Measurements from ENCODE around the gene COL21A1.
"Not testable (repeated sequence)": the region's sequence is repeated elsewhere in the genome, so short reads cannot be mapped to it uniquely, and the experiment has no call there.

Gene COL21A1

GRCh38 chr6:56246881-56247653, at the start of gene COL21A1:
COL21A1 (minus strand) TSS chr6:56247580; CDS start chr6:56182618, 64,962 bp downstream.
- peak; percentile 5 for DNase-seq
- in situ Hi-C loops (cut with HindIII; ENCODE audit: low pct_ligation_motif_present, low pct_unique_long_range_greater_than_20kb, low sequenced_read_pairs) = no loop called here

DNA sequence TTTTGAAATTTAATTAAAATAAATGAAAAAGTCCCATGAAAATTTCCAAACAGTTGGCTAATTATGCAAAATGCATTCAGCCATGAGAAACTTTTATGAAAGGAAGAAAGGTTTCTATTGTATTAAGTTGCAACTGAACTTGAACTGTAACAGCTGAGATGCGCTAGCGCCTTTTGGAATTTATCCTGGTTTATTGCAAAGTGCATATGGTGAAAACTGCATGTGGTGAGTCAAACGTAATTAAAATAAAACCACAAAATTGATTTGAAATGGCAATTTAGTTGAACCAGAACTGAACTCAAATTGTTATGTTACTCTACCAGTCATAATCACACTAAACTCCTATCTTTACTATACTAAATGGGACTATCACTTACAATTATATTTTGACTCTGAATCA, 46.4 kb upstream of the COL21A1 start:
- in situ Hi-C loops (cut with HindIII; ENCODE audit: low pct_ligation_motif_present, low pct_unique_long_range_greater_than_20kb, low sequenced_read_pairs) = no loop called here
- no peak for DNase-seq

GRCh38 chr6:56292505-56293181, 45.3 kb upstream of the COL21A1 start:
- in situ Hi-C loops (cut with HindIII; ENCODE audit: low pct_ligation_motif_present, low pct_unique_long_range_greater_than_20kb, low sequenced_read_pairs) = no loop called here
- DNase-seq = peak; percentile 57

DNA sequence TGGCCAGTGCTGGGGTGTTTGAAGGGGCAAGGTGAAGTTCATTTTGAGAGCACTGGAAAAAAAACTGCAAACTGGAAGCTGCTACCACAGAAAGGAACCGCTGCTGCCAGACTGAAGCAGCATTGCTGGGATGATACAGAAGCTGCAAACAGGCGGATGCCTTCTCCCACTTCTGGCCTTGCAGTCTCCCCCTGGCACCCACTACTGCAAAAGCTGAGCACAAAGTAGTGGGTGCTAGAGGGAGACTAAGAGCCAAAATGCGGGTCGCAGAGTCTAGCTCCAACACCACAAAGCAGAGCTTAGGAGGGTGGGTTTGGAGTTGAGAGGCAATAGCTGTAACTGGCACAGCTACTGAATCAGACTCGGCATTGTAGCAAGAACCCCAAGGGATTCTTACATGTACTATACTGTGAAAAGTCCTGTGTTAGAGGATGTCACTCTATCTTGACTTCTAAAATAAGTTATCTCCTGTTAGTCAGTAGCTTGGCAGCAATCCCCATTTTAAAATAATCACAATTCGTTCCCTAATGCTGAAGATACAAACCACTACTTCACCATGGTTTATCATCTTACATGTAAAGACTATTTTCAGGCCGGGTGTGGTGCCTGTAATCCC, 44.0 kb upstream of the COL21A1 start:
- in situ Hi-C loops (cut with HindIII; ENCODE audit: low pct_ligation_motif_present, low pct_unique_long_range_greater_than_20kb, low sequenced_read_pairs) = no loop called here
- DNase-seq = no peak

GRCh38 chr6:56289721-56290120, 42.3 kb upstream of the COL21A1 start:
- in situ Hi-C loops (cut with HindIII; ENCODE audit: low pct_ligation_motif_present, low pct_unique_long_range_greater_than_20kb, low sequenced_read_pairs) = no loop called here
- DNase-seq = no peak

GRCh38 chr6:56288347-56288746, 41.0 kb upstream of the COL21A1 start:
- no peak for DNase-seq
- in situ Hi-C loops (cut with HindIII; ENCODE audit: low pct_ligation_motif_present, low pct_unique_long_range_greater_than_20kb, low sequenced_read_pairs) = no loop called here

GRCh38 chr6:56282391-56282790, 35.0 kb upstream of the COL21A1 start:
- DNase-seq = no peak
- in situ Hi-C loops (cut with HindIII; ENCODE audit: low pct_ligation_motif_present, low pct_unique_long_range_greater_than_20kb, low sequenced_read_pairs) = no loop called here

GRCh38 chr6:56280126-56280525, 32.7 kb upstream of the COL21A1 start:
- in situ Hi-C loops (cut with HindIII; ENCODE audit: low pct_ligation_motif_present, low pct_unique_long_range_greater_than_20kb, low sequenced_read_pairs) = no loop called here
- no peak for DNase-seq

DNA sequence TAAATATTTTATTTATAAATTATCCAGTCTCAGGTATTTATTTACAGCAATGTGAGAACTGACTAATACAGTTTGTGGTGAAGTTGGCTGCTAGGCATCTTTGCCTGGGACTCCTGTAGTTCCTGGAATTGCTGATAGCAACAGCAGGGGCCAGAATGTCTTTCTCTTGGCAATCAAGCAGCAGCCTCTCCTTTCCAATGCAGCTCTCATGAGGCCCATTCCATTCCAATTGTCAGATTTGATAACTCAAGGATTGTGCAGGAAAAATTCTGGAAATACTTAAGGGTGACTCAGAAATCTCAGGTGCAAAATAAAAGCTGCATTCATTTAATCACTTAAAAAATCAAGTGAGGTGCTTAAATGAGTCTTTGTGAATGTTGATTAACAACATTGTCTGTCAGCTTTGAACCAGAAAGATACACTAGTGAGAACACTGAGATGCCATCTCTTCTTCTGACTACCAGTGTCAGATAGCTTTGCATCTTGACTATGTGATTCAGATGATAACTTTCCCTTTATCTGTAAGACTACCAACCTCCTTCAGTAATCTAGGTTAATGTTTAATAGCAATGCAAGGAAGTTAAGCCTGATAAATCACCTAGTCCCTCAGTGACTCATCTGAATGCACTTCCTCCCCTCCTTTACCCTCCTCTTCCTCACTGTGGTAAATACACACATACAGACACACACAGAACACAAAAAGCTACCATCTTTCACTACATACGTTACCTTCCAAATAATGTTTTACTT, 32.1 kb upstream of the COL21A1 start:
- in situ Hi-C loops (cut with HindIII; ENCODE audit: low pct_ligation_motif_present, low pct_unique_long_range_greater_than_20kb, low sequenced_read_pairs) = no loop called here
- DNase-seq = peak; percentile 75

GRCh38 chr6:56278171-56278591, 30.8 kb upstream of the COL21A1 start:
- DNase-seq = no peak
- in situ Hi-C loops (cut with HindIII; ENCODE audit: low pct_ligation_motif_present, low pct_unique_long_range_greater_than_20kb, low sequenced_read_pairs) = no loop called here

DNA sequence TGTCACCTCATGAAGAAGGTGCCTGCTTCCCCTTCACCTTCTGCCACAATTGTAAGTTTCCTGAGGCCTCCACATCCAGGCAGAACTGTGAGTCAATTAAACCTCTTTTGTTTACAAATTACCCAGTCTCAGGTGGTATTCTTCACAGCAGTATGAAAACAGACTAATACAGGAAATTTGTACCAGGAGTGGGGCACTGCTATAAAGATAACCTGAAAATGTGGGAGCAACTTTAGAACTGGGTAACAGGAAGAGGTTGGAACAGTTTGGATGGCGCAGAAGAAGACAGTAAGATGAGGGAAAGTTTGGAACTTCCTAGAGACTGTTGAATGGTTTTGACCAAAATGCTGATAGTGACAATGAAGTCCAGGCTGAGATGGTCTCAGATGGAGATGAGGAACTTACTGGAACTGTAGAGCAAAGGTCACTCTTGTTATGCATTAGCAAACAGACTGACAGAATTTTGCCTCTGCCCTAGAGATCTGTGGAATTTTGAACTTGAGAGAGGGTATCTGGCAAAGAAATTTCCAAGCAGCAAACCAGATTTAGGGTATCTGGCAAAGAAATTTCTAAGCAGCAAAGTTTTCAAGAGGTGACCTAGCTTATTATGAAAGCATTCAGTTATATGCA, 23.5 kb upstream of the COL21A1 start:
- in situ Hi-C loops (cut with HindIII; ENCODE audit: low pct_ligation_motif_present, low pct_unique_long_range_greater_than_20kb, low sequenced_read_pairs) = no loop called here
- DNase-seq = no peak

- no peak for DNase-seq
- in situ Hi-C loops (cut with HindIII; ENCODE audit: low pct_ligation_motif_present, low pct_unique_long_range_greater_than_20kb, low sequenced_read_pairs) = no loop called here
These were observed 20.9 kb upstream of the COL21A1 start for GRCh38 chr6:56268266-56268665.

DNA sequence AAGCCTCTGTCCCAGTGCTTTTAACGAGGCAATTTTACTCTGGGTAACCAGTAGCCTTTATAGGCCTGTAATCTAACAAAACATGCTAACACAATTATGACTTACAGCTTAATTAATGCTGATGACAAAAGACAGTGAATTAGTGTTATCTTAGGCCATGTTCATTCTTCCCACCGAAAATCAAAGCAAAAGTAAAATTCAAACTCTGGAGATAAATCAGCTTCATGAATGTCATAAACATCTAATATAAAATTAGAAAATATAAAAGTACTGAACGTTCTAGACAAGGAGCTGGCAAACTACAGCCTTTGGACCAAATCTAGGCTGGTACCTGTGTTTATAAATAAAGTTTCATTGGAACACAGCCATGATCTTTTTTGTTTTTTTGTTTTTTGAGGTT, 18.6 kb upstream of the COL21A1 start:
- no peak for DNase-seq
- in situ Hi-C loops (cut with HindIII; ENCODE audit: low pct_ligation_motif_present, low pct_unique_long_range_greater_than_20kb, low sequenced_read_pairs) = no loop called here

DNA sequence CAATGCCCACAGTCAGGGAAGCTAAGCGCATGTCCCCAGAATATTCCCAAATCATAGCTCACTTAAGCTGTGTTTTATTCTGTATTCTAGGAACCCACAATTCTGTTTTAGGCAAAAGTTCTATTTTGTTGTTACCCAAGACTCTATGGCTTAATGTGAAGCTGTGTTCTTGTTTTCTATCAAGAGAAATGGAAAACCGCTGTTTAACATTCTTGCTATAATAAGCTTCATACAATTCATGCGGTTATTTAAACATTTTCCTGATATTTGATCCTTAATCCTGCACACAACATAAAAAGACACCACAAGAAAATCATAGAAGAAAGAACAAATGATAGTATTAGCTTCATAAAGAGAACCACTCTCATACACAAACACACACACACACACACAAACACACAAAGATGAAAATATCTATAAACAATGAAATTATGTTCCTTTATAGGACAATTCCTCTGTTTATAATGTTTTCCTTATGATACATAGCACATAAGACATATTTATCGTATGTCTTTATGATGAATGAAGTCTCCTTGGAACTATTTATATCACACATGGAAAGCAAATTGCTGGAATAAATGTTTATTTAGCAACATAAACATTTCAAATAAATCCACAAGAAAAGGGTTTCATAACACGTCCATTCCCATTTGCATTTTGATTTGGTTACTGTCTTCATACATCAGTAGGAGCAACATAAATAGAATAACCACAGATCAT, 16.4 kb upstream of the COL21A1 start:
- in situ Hi-C loops (cut with HindIII; ENCODE audit: low pct_ligation_motif_present, low pct_unique_long_range_greater_than_20kb, low sequenced_read_pairs) = no loop called here
- no peak for DNase-seq

DNA sequence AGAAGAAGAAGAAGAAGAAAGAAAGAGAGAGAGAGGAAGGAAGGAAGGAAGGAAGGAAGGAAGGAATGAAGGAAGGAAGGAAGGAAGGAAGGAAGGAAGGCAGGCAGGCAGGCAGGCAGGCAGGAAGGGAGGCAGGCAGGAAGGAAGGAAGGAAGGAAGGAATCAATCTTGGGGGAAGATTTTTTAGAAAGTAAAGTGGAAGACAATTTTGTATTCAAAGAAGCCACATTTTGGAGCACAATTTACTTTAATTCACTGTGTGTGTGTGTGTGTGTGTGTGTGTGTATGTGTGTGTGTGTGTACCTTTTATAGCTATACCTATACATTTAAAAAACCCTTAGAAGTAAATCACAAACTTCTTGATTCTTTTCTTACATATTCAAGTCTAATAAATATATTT, 13.2 kb upstream of the COL21A1 start:
- in situ Hi-C loops (cut with HindIII; ENCODE audit: low pct_ligation_motif_present, low pct_unique_long_range_greater_than_20kb, low sequenced_read_pairs) = not testable (repeated sequence)

GRCh38 chr6:56259234-56260077, 12.1 kb upstream of the COL21A1 start:
- in situ Hi-C loops (cut with HindIII; ENCODE audit: low pct_ligation_motif_present, low pct_unique_long_range_greater_than_20kb, low sequenced_read_pairs) = no loop called here
- DNase-seq = no peak

More for the DNA sequence above, 13.2 kb upstream of the COL21A1 start:
- DNase-seq = not testable (repeated sequence)

GRCh38 chr6:56255349-56255748, 8.0 kb upstream of the COL21A1 start:
- DNase-seq = no peak
- in situ Hi-C loops (cut with HindIII; ENCODE audit: low pct_ligation_motif_present, low pct_unique_long_range_greater_than_20kb, low sequenced_read_pairs) = no loop called here

All from ACHN (cell line).